ENCODE data around the gene KMT2C.
"Not testable (repeated sequence)": the region's sequence is repeated elsewhere in the genome, so short reads cannot be mapped to it uniquely, and the experiment has no call there.

Gene KMT2C

GRCh38 chr7:152403726-152404125 is 32.1 kb downstream of the KMT2C start:
- DNase-seq (ENCODE audit: low read depth in 2 of 2) = no peak

- no peak for DNase-seq (ENCODE audit: low read depth in 2 of 2)
Measured at GRCh38 chr7:152402384-152403250, 33.2 kb downstream of the KMT2C start.

DNA sequence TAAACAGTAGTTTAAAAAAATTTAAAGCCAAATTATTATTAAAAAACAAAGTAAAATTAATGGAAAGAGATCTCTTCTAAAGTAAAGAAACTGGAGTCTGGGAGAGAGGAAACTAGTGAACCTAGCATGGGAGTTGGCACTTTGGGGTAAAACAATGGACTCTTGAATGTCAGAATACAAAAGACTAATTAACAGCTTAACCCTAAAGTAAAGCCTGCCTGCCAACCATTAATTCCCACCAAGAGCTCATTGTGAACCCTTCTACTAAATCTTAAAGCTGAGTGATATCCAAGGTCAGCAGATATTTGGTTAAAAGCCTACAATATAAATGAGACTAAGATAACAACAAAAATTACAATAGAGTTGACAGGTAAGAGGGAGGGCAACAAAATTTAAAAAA is 36.5 kb downstream of the KMT2C start:
- DNase-seq (ENCODE audit: low read depth in 2 of 2) = no peak

- DNase-seq (ENCODE audit: low read depth in 2 of 2) = no peak
Measured at GRCh38 chr7:152395112-152395511, 40.7 kb downstream of the KMT2C start.

DNA sequence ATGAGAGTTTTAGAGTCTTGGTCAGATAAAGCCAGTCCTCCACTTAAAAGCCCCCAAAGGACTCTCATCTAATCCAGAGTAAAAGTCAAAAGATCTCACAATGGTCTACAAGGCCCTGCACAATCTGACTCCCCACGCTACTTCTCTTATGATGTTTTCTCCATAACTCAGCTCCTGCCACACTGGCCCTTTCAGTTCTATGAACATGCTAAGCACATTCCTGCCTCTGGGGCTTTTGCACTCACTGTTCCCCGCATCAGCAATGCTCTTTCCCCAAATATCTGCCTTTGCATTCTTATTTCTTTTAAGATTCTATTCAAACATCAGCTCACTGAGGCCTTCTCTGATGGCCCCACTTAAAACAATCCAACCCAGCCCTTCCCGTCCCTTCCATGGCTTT is 41.6 kb downstream of the KMT2C start:
- DNase-seq (ENCODE audit: low read depth in 2 of 2) = not testable (repeated sequence)

GRCh38 chr7:152392254-152392653 is 43.5 kb downstream of the KMT2C start:
- no peak for DNase-seq (ENCODE audit: low read depth in 2 of 2)

- not testable (repeated sequence) for DNase-seq (ENCODE audit: low read depth in 2 of 2)
Measured at GRCh38 chr7:152386136-152386764, 49.6 kb downstream of the KMT2C start.

DNA sequence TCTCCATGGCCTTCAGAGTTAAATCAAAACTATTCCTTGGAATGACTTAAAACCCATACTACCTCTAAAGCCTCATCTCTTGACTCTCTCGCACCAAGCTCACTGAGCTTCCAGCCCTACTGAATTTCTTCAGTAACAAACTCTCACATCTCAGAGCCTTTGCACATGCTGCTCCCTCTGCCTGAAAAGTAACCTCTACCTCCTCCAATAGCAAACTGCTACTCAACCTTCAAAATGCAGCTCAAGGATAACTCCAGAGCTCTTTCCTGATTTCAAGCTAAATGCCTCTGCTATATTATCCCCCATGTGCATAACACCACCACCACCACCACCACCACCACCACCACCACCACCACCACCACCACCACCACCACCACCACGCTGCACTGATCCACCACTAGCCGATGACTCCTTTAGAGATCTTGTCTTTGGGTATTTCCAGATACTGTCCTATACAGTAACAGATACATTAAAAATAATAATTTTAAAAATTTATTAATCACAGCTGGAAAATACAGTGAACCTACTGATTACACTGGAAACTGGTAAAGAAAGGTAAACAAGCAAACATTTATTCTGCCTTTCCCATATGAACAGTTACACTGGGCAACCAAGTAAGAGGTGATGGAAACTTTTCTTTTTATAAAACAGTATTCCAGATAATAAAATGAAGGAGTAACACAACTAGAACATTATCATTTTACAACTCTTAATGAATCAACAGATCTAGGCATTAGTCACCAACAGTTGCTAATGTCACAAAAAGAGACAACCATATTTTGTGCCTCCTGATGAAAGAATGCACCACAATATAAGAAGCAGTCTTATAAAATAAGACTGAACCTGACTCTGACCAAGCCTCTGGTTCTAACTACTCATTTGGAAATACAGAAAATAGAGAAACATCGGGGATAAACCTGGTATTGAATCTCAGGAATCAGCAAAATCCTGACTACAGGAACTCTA is 51.3 kb downstream of the KMT2C start:
- DNase-seq (ENCODE audit: low read depth in 2 of 2) = not testable (repeated sequence)

- no peak for DNase-seq (ENCODE audit: low read depth in 2 of 2)
Measured at GRCh38 chr7:152383341-152384234, 52.2 kb downstream of the KMT2C start.

DNA sequence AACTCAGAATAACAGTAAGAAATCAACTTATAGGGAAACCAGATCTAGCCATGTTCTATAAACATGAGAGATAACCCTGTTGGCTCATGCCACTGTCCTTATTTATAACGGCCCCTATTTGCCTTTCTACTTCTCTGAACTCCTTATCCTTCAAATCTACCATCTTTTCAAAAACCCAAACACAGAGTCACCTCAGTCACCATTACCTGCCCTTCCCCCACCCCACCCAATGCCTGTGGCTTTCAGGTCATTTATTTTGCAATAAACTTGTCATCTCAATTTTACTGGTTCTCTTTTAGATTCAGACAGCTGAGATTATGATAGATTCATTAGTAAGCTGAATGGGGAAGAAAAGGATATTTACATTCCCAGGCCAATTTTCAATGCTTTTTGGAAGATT is 53.6 kb downstream of the KMT2C start:
- no peak for DNase-seq (ENCODE audit: low read depth in 2 of 2)

GRCh38 chr7:152380931-152381578 is 54.7 kb downstream of the KMT2C start:
- not testable (repeated sequence) for DNase-seq (ENCODE audit: low read depth in 2 of 2)

DNA sequence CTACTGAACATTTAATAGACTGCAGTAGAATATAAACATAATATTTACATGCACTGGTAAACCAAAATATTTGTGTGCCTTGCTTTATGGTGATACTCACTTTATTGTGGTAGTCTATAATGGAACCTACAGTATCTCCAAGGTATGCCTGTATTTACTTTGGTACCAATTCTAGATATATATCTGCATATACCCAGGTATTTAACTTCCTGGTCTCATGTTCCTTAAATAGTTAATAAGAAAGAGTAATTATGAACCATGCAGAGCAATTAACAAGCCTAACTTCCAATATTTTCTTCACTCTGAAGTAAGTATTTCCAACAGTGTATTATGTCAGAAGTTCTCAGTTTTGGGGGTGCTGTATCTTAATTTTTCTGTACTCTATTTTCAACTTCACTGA is 57.3 kb downstream of the KMT2C start:
- not testable (repeated sequence) for DNase-seq (ENCODE audit: low read depth in 2 of 2)

- not testable (repeated sequence) for DNase-seq (ENCODE audit: low read depth in 2 of 2)
Measured at GRCh38 chr7:152376716-152377484, 58.9 kb downstream of the KMT2C start.

DNA sequence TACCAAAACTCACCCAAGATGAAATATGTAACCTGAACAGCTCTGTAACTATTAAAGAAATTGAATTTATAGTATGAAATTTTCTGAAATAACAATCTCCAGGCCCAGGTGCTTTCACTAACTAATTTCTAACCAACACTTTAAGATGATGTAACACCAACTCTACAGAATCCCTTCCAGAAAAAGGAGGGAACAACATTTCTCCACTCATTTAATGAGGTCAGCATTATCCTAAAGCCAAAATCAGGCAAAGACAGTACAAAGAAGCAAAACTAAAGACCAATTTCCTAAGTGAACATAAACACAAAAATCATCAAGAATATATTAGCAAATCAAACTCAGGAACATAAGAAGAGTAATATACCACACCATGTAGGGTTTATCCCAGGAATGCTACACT is 65.5 kb downstream of the KMT2C start:
- no peak for DNase-seq (ENCODE audit: low read depth in 2 of 2)

DNA sequence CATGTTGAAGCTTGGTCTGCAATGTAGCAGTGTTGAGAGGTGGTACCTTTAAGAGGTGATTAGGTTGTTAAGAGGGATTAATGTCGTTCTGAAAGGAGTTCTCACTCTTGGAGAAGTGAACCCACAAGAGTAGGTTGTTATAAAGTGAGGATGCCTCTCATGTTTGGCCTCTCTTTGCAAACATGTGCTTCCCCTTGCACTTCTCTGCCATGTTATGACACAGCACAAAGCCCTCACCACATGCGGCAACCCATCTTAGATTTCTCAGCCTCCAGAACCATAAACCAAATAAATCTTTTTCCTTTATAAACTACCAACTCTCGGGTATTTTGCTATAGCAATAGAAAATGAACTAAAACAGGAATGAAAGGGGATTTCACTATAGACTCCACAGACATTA is 66.3 kb downstream of the KMT2C start:
- DNase-seq (ENCODE audit: low read depth in 2 of 2) = no peak

DNA sequence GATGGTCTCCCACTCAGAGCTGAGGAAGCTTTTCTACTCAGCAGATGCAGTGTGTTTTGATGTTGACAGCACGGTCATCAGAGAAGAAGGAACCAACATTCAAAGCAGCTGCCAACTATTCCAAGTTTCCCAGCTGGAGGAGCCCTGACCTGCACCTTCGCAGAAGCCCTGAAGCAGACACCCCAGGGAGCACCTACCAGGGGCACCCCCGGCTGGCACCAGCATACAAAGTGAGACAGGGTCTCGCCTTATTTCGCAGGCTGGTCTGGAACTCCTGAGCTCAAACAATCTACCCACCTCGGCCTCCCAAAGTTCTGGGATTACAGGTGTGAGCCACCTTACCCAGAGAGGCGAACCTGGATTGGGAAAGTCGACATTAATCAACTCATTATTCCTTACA is 68.6 kb downstream of the KMT2C start:
- no peak for DNase-seq (ENCODE audit: low read depth in 2 of 2)

GRCh38 chr7:152366662-152367061 is 69.1 kb downstream of the KMT2C start:
- DNase-seq (ENCODE audit: low read depth in 2 of 2) = no peak

DNA sequence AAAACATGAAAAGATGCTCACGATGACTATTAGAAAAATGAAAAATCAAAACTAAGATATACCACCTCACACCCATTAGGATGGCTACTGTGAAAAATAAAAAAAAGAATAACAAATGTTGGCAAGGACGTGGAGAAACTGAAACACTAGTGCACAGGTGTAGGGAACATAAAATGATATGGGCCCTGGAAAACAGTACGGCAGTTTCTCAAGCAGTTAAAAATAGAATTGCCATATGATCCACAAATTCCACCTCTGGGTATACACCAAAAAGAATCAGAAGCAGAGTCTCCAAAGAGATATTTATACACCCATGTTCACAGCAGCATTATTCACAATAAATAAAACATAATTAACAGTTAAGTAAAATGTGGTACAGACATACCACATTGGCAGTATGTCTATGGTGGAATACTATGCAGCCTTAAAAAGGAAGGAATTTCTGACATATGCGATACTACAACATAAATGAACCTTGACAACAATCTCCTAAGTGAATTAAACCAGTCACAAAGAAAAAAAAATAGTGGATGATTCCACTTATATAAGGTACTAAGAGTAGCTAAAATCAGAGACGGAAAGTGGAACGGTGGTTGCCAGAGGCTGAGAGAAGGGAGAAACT is 69.7 kb downstream of the KMT2C start:
- no peak for DNase-seq (ENCODE audit: low read depth in 2 of 2)

GRCh38 chr7:152363798-152364197 is 72.0 kb downstream of the KMT2C start:
- no peak for DNase-seq (ENCODE audit: low read depth in 2 of 2)
